ENCODE results near the gene LMLN.
"Not testable (repeated sequence)": the region's sequence is repeated elsewhere in the genome, so short reads cannot be mapped to it uniquely, and the experiment has no call there.

LMLN gene

GRCh38 chr3:197959891-197960693 lies at the start of gene LMLN:
Gene LMLN, plus strand, starts transcription at chr3:197960217. Its CDS starts 29 bp downstream, at chr3:197960246.
- no peak for TF ChIP-seq CTCF (conservative IDR thresholded peaks at IDR 0.05; ENCODE audit: low read length)
- no peak for TF ChIP-seq EZH2phosphoT487 (IDR thresholded peaks at IDR 0.05; ENCODE audit: borderline replicate concordance)
- H4K20me1 ChIP-seq (ENCODE audit: insufficient read depth, low read length, poor library complexity, severe bottlenecking), result peaks cover 6% of the 10 kb centered on the region
- H3F3A ChIP-seq (ENCODE audit: low read depth), result 0 out of 2 replicates have a peak, but pooled peaks cover 7% of the 10 kb centered on the region
- H2AFZ ChIP-seq (ENCODE audit: low read length), result peak within 1 kb of the TSS; percentile 92
- H3K4me3 ChIP-seq (ENCODE audit: low read length, poor library complexity, severe bottlenecking), result peak within 1 kb of the TSS; percentile 86
- H3K9me2 ChIP-seq (replicated peaks; ENCODE audit: low read depth, low read length), result no peaks in the 10 kb centered on the region
- no peaks in the 10 kb centered on the region for H3K27me3 ChIP-seq (ENCODE audit: insufficient read depth, low read length, poor library complexity, severe bottlenecking)
- peaks cover 35% of the 10 kb centered on the region for H3K4me1 ChIP-seq (ENCODE audit: insufficient read depth, low read length, poor library complexity, severe bottlenecking)
- H3K79me2 ChIP-seq (ENCODE audit: insufficient read depth, low read length), result peaks cover 6% of the 10 kb centered on the region; the same call in 1 of the 2 replicates
- peaks cover 18% of the 10 kb centered on the region; the same call in 1 of the 2 replicates for H3K36me3 ChIP-seq (ENCODE audit: insufficient read depth, low read length)
- no peaks in the 10 kb centered on the region for H3K9me3 ChIP-seq (ENCODE audit: insufficient read depth, low read depth, low read length)
- peak within 1 kb of the TSS; percentile 69 for H3K9ac ChIP-seq (ENCODE audit: low read depth, low read length, poor library complexity, severe bottlenecking)
- peak within 1 kb of the TSS; percentile 86 for H3K4me2 ChIP-seq (ENCODE audit: low read depth, low read length, poor library complexity, severe bottlenecking)

- H3K4me1 ChIP-seq (ENCODE audit: insufficient read depth, low read length, poor library complexity, severe bottlenecking), result no peaks in the 10 kb centered on the region
- no peaks in the 10 kb centered on the region for H3K79me2 ChIP-seq (ENCODE audit: insufficient read depth, low read length)
- H3K4me2 ChIP-seq (ENCODE audit: low read depth, low read length, poor library complexity, severe bottlenecking), result no peak overlapping the region
- H3K4me3 ChIP-seq (ENCODE audit: low read length, poor library complexity, severe bottlenecking), result no peak overlapping the region
- no peaks in the 10 kb centered on the region for H3K36me3 ChIP-seq (ENCODE audit: insufficient read depth, low read length)
- no peak overlapping the region for H3K9ac ChIP-seq (ENCODE audit: low read depth, low read length, poor library complexity, severe bottlenecking)
- H3K9me2 ChIP-seq (replicated peaks; ENCODE audit: low read depth, low read length), result no peaks in the 10 kb centered on the region
- no peak overlapping the region for H2AFZ ChIP-seq (ENCODE audit: low read length)
- no peaks in the 10 kb centered on the region for H4K20me1 ChIP-seq (ENCODE audit: insufficient read depth, low read length, poor library complexity, severe bottlenecking)
- H3K9me3 ChIP-seq (ENCODE audit: insufficient read depth, low read depth, low read length), result no peaks in the 10 kb centered on the region
- no peaks in the 10 kb centered on the region for H3K27me3 ChIP-seq (ENCODE audit: insufficient read depth, low read length, poor library complexity, severe bottlenecking)
- TF ChIP-seq CTCF (conservative IDR thresholded peaks at IDR 0.05; ENCODE audit: low read length) (no peak), EZH2phosphoT487 (IDR thresholded peaks at IDR 0.05; ENCODE audit: borderline replicate concordance) (no peak)
- no peaks in the 10 kb centered on the region for H3F3A ChIP-seq (ENCODE audit: low read depth)
Observed at GRCh38 chr3:197912741-197913476, 47.1 kb upstream of the LMLN start.

GRCh38 chr3:197913641-197914380 lies 46.2 kb upstream of the LMLN start:
- no peaks in the 10 kb centered on the region for H3K4me1 ChIP-seq (ENCODE audit: insufficient read depth, low read length, poor library complexity, severe bottlenecking)
- no peak overlapping the region for H3K9ac ChIP-seq (ENCODE audit: low read depth, low read length, poor library complexity, severe bottlenecking)
- no peaks in the 10 kb centered on the region for H3K36me3 ChIP-seq (ENCODE audit: insufficient read depth, low read length)
- TF ChIP-seq EZH2phosphoT487 (IDR thresholded peaks at IDR 0.05; ENCODE audit: borderline replicate concordance), result no peak
- TF ChIP-seq CTCF (conservative IDR thresholded peaks at IDR 0.05; ENCODE audit: low read length), result no peak
- H4K20me1 ChIP-seq (ENCODE audit: insufficient read depth, low read length, poor library complexity, severe bottlenecking), result no peaks in the 10 kb centered on the region
- H2AFZ ChIP-seq (ENCODE audit: low read length), result no peak overlapping the region
- H3F3A ChIP-seq (ENCODE audit: low read depth), result no peaks in the 10 kb centered on the region
- H3K4me2 ChIP-seq (ENCODE audit: low read depth, low read length, poor library complexity, severe bottlenecking), result no peak overlapping the region
- H3K9me3 ChIP-seq (ENCODE audit: insufficient read depth, low read depth, low read length), result no peaks in the 10 kb centered on the region
- no peaks in the 10 kb centered on the region for H3K27me3 ChIP-seq (ENCODE audit: insufficient read depth, low read length, poor library complexity, severe bottlenecking)
- no peak overlapping the region for H3K4me3 ChIP-seq (ENCODE audit: low read length, poor library complexity, severe bottlenecking)
- no peaks in the 10 kb centered on the region for H3K79me2 ChIP-seq (ENCODE audit: insufficient read depth, low read length)
- H3K9me2 ChIP-seq (replicated peaks; ENCODE audit: low read depth, low read length), result no peaks in the 10 kb centered on the region

GRCh38 chr3:197921429-197922275 lies 38.4 kb upstream of the LMLN start:
- not testable (repeated sequence) for H3K79me2 ChIP-seq (ENCODE audit: insufficient read depth, low read length)

More at GRCh38 chr3:197921429-197922275, 38.4 kb upstream of the LMLN start:
- H3K4me2 ChIP-seq (ENCODE audit: low read depth, low read length, poor library complexity, severe bottlenecking); H4K20me1 ChIP-seq (ENCODE audit: insufficient read depth, low read length, poor library complexity, severe bottlenecking); H2AFZ ChIP-seq (ENCODE audit: low read length); H3K4me1 ChIP-seq (ENCODE audit: insufficient read depth, low read length, poor library complexity, severe bottlenecking); H3K9me3 ChIP-seq (ENCODE audit: insufficient read depth, low read depth, low read length); H3K9ac ChIP-seq (ENCODE audit: low read depth, low read length, poor library complexity, severe bottlenecking); H3K4me3 ChIP-seq (ENCODE audit: low read length, poor library complexity, severe bottlenecking); H3K9me2 ChIP-seq (replicated peaks; ENCODE audit: low read depth, low read length); H3F3A ChIP-seq (ENCODE audit: low read depth); H3K27me3 ChIP-seq (ENCODE audit: insufficient read depth, low read length, poor library complexity, severe bottlenecking); H3K36me3 ChIP-seq (ENCODE audit: insufficient read depth, low read length): not testable (repeated sequence)
